CD4-positive, alpha-beta T cell treated with Interferon alpha-2 for 1 hour (primary cell): Measurements from ENCODE around the gene SAMD13.

Source experiments
- DNase-seq, 2 donors: peaks; one replicate each; pipeline ENCODE4 v3.0.0-alpha.2; 2020 to 2022

SAMD13 gene

DNA sequence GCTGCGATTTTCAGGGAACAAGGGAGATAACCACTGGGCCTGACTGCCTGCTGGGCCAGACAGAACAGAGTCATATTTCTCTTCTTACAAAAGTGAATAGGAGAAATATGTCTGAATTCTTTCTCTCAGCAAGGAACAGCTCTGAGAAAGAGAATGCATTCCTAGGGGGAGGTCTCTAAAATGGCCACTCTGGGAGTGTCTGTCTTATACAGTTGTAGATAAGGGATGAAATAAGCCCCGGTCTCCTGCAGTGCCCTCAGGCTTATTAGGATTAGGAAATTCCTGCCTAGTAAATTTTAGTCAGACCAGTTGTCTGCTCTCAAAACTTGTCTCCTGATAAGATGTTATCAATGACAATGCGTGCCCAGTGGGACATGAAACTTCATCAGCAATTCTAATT lies 14.1 kb upstream of the SAMD13 start:
- DNase-seq, result peak in 1 of 2 donors; percentile 8

DNA sequence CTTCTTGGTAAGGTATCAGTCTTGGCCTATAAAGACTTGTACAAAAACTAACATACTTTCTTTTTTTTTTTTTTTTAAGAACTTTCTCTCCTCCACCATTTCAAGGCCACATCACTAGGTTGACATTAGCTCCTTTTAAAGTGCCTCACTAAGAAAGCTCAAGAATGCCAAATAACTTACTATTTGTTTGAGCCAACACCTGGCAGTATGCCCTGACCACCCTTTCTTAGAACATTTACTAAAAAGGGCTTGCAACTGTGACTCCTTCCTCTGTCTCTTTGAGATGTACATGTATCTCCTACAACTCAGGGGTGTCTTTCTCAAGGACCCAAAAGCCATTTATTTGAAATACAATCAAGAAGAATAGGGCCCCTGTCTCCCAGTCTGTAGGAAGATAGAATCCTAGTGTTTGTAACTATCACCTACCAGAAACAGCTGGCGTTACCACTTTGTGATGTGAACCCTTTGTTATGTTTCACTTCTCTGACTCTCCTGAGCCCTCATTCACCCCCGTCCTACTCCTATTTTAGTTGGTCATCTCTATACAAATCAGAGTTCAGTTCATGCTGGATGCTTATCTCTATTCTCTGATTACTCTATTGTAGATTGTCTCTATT lies 12.2 kb upstream of the SAMD13 start:
- no peak for DNase-seq

GRCh38 chr1:84291882-84292655 lies 9.4 kb upstream of the SAMD13 start:
- DNase-seq, result no peak

DNA sequence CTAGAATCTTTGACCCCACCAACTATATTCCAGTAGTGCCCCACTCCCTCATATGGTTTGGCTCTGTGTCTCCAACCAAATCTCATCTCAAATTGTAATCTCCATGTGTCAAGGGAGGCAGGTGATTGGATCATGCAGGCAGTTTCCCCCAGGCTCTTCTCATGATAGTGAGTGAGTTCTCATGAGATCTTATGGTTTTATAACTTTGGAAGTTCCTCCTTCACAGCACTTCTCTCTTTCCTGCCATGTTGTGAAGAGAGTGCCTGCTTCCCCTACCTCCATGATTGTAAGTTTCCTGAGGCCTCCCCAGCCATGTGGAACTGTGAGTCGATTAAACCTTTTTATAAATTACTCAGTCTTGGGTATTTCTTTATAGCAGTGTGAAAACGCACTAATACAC lies 7.7 kb upstream of the SAMD13 start:
- DNase-seq, result no peak

- no peak for DNase-seq
Observed at GRCh38 chr1:84294751-84295150, 6.8 kb upstream of the SAMD13 start.

DNA sequence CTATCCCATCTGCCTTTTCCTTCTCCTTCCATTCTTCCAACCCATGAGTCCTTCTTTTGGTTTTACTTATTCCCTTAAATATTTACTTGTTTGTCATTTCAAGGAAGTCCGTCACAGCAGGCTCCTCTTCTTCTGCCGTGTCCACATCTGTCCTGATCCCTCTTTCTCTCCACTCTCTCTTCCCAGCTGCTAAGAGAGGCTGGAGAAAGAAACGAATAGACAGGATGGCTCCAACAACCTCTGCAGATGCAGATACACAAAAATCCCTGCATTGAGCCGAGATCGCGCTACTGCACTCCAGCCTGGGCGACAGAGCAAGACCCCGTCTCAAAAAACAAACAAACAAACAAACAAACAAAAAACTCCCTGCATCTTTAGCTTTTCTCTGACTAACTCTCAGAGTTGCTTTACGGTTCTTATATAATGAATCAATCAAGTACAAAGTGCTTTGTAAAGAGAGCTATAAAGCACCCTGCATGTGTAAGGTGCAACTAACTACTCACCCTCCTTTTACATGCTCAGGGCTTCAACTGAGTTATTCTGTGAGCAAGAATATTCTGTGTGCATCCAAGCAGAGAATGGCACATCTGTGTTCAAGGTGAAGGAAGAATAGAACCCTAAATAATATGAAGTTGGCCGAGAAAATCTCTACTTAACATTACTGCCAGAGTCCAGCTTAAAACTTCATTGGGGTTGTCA lies 3.8 kb upstream of the SAMD13 start:
- no peak for DNase-seq

GRCh38 chr1:84298328-84298683 lies 3.2 kb upstream of the SAMD13 start:
- peak; percentile 37 to 56 for DNase-seq

DNA sequence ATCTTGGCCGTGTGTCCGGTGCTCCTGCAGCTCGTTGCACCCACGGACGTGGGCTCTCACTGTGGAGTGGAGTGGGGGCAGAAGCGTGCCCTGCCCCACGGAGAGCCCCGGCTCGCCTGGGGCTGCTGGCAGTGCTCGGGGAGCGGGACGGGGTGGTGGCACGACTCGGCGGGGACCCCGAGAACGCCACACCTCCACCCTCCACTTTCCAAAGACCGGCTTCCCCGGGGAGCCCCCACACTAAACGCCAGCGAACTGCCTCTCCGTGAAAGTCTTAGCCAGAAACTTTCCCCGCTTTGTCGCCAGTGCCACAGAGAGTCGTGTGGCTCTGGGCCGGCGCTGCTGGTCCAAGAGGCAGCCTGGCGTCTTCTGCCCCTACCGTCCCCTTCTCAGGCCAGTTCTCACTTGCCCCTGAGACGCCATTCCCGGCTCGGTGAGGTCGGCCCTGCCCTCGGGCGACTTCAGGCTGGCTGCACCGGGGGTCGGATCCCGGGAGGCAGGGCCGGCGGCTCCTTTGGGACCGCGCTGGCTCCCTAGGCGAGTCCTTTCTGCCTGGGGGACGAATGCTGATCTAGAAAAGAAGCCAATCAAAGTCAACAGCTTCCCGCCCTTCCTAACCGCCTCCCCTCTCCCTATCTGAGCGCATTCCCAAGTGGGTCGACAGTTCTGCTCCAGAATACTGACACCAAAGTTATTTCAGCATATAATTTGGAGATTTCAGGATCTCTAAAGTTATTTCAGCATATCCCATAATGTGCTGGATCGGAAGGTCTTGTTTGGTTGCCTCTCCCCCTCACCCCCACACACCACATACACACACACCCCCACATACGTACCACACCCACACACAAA lies 2.6 kb upstream of the SAMD13 start:
- DNase-seq, result peak; percentile 8 to 26

GRCh38 chr1:84299536-84300170 lies 1.9 kb upstream of the SAMD13 start:
- no peak for DNase-seq

DNA sequence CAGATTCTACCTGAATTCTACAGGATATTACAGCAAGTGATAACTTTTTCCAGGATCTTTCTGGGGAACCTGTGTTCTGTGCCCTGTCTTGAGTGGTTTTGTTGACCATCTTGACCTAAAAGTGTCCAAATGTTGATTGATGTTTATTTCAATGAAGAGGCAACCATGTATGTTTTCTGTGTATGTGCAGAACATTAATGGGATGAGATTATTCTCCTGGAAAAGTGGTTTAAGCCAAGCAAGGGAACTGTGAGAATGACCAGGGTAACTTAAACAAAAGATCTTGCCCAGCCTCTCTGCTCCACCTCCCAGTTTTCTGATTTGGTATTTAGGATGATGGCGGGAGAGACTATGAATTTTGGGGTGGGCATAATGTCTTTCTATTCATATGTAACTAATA lies 1.0 kb upstream of the SAMD13 start:
- DNase-seq, result no peak

GRCh38 chr1:84301785-84302385 lies 377 bp downstream of the SAMD13 start:
- DNase-seq, result no peak

GRCh38 chr1:84303314-84303830 lies 1.9 kb downstream of the SAMD13 start:
- no peak for DNase-seq

DNA sequence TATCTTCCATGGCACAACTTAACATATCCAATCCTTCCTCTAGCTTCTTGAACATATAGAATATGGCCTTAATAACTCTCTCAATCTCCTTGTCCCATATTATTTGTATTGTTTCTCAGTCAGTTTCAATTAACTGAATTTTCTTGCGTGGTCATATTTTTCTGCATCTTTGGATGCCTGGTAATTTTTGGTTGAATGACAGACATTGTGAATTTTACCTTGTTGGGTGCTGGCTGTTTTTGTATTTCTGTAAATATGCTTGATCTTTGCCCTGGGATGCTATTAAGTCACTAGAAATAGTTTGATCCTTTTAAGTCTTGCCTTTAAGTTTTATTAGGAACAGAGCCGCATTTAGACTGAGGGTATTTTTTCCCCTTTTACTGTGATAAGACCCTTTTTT lies 5.9 kb downstream of the SAMD13 start:
- no peak for DNase-seq

- DNase-seq, result no peak
Observed at GRCh38 chr1:84311296-84311695, 9.8 kb downstream of the SAMD13 start.

- DNase-seq, result no peak
Observed at GRCh38 chr1:84319662-84320061, 18.2 kb downstream of the SAMD13 start.

- no peak for DNase-seq
Observed at GRCh38 chr1:84327830-84328229, 26.3 kb downstream of the SAMD13 start.

- no peak for DNase-seq
Observed at GRCh38 chr1:84330125-84330984, 28.8 kb downstream of the SAMD13 start.

DNA sequence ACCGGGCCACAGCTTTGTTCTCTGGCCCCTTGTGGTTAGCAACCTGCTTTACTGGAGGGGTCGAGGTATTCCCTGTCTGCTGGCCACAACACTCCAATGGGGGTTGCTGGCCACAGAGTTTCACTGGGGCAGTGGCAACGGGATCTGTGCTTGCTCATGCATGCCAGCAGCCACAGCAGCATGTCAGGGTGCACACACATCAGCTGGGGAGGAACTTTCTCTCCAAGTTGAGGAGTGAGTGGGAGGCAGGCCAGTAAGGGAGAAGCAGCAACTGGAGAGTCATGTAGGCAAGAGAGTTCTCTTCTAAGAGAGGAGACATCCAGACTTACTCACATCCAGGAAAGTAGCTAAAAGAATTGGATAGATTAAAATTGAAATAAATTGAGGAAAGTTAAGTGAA lies 38.0 kb downstream of the SAMD13 start:
- DNase-seq, result no peak

- no peak for DNase-seq
Observed at GRCh38 chr1:84344286-84344685, 42.8 kb downstream of the SAMD13 start.

DNA sequence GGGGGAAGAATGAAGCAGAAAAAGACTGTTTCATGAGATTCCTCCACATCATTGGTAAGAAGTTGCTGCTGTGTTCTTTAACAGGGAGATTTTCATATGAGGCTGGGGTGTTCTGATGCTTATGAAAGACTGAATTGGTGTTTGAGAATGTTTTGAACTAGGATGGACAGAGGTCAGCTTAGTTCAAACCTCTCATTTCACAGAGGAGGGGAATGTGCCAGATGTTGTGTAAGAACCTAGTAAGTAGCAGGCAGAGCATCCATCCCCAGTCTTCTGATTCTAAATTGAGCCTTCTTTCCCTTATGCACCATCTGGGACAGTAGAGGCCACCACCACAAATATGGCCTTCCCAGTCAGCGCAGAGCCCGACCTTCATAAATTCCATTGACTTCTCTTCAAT lies 43.7 kb downstream of the SAMD13 start:
- DNase-seq, result no peak
